ENCODE results near the gene SIK2. TPM values are rescaled to one million over a fixed set of nuclear protein-coding genes. Genes with fewer than 3 reads are reported as not detected.

Gene SIK2
- polyA plus RNA-seq, 1 donor from 2014 or later = 9.0 TPM

- Histone ChIP-seq H3K9me3 (ENCODE audit: low read length) (no peaks in the 10 kb centered on the region), H4K20me1 (ENCODE audit: insufficient read depth) (no peaks in the 10 kb centered on the region), H3K9ac (ENCODE audit: low read length) (no peak overlapping the region), H3K27ac (ENCODE audit: low read length) (no peak overlapping the region), H3K4me2 (ENCODE audit: low read length) (no peak overlapping the region), H3K79me2 (replicated peaks; ENCODE audit: insufficient read depth, low read length) (peaks cover 3% of the 10 kb centered on the region), H3F3A (ENCODE audit: insufficient read depth, low read length, poor library complexity, severe bottlenecking) (no peaks in the 10 kb centered on the region), H3K4me3 (ENCODE audit: low read length) (no peak overlapping the region), H3K9me2 (ENCODE audit: insufficient read depth, low read length) (no peaks in the 10 kb centered on the region), H3K36me3 (ENCODE audit: insufficient read depth, low read length) (no peaks in the 10 kb centered on the region), H3K27me3 (ENCODE audit: insufficient read depth, low read depth, low read length) (no peaks in the 10 kb centered on the region), H2AFZ (ENCODE audit: low read depth, low read length) (no peak overlapping the region)
- no peak for TF ChIP-seq MXI1 (conservative IDR thresholded peaks at IDR 0.05; ENCODE audit: poor library complexity, severe bottlenecking)
- no peak for TF ChIP-seq CTCF (IDR thresholded peaks at IDR 0.05; ENCODE audit: poor library complexity, severe bottlenecking)
- no peak for TF ChIP-seq POLR2AphosphoS5 (IDR thresholded peaks at IDR 0.05)
- no peak for TF ChIP-seq TAF1 (IDR thresholded peaks at IDR 0.05; ENCODE audit: low read depth)
- TF ChIP-seq, protein P1, sequence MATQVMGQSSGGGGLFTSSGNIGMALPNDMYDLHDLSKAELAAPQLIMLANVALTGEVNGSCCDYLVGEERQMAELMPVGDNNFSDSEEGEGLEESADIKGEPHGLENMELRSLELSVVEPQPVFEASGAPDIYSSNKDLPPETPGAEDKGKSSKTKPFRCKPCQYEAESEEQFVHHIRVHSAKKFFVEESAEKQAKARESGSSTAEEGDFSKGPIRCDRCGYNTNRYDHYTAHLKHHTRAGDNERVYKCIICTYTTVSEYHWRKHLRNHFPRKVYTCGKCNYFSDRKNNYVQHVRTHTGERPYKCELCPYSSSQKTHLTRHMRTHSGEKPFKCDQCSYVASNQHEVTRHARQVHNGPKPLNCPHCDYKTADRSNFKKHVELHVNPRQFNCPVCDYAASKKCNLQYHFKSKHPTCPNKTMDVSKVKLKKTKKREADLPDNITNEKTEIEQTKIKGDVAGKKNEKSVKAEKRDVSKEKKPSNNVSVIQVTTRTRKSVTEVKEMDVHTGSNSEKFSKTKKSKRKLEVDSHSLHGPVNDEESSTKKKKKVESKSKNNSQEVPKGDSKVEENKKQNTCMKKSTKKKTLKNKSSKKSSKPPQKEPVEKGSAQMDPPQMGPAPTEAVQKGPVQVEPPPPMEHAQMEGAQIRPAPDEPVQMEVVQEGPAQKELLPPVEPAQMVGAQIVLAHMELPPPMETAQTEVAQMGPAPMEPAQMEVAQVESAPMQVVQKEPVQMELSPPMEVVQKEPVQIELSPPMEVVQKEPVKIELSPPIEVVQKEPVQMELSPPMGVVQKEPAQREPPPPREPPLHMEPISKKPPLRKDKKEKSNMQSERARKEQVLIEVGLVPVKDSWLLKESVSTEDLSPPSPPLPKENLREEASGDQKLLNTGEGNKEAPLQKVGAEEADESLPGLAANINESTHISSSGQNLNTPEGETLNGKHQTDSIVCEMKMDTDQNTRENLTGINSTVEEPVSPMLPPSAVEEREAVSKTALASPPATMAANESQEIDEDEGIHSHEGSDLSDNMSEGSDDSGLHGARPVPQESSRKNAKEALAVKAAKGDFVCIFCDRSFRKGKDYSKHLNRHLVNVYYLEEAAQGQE (IDR thresholded peaks at IDR 0.05; ENCODE audit: borderline replicate concordance) = no peak
- no peak for TF ChIP-seq EP300 (conservative IDR thresholded peaks at IDR 0.05; ENCODE audit: poor library complexity, severe bottlenecking)
- TF ChIP-seq RAD21 (conservative IDR thresholded peaks at IDR 0.05) = no peak
- no peak for TF ChIP-seq SMC3 (conservative IDR thresholded peaks at IDR 0.05; ENCODE audit: poor library complexity)
- TF ChIP-seq EZH2 (IDR thresholded peaks at IDR 0.05; ENCODE audit: borderline replicate concordance, insufficient read depth, low read length, poor library complexity, severe bottlenecking) = no peak
These were observed 49.9 kb downstream of the SIK2 start for GRCh38 chr11:111652184-111652583.

DNA sequence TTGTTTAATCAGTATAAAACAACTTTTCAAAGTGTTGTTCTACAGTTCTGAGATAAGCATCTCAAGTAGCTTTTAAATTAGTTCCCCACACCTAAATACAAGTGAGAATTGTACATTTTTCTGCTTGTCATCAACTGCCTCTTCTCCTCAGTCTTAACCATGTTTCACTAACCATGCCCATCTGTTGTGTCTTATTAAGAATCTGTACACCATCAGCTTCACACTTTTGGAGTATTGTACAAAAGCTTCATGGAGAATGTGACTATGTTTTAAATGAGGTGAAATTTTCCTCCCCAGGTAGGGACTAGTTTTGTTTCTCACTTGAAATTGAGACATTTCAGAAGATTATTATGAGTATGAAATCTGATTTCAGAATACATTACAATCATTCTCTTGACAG lies 52.4 kb downstream of the SIK2 start:
- Histone ChIP-seq H3K27me3 (ENCODE audit: insufficient read depth, low read depth, low read length) (no peaks in the 10 kb centered on the region), H3F3A (ENCODE audit: insufficient read depth, low read length, poor library complexity, severe bottlenecking) (no peaks in the 10 kb centered on the region), H3K79me2 (replicated peaks; ENCODE audit: insufficient read depth, low read length) (no peaks in the 10 kb centered on the region), H3K4me3 (ENCODE audit: low read length) (no peak overlapping the region), H3K9me3 (ENCODE audit: low read length) (no peaks in the 10 kb centered on the region), H2AFZ (ENCODE audit: low read depth, low read length) (no peak overlapping the region), H3K4me2 (ENCODE audit: low read length) (no peak overlapping the region), H3K27ac (ENCODE audit: low read length) (no peak overlapping the region), H3K36me3 (ENCODE audit: insufficient read depth, low read length) (no peaks in the 10 kb centered on the region), H4K20me1 (ENCODE audit: insufficient read depth) (no peaks in the 10 kb centered on the region), H3K9ac (ENCODE audit: low read length) (no peak overlapping the region), H3K9me2 (ENCODE audit: insufficient read depth, low read length) (no peaks in the 10 kb centered on the region)
- no peak for TF ChIP-seq CTCF (IDR thresholded peaks at IDR 0.05; ENCODE audit: poor library complexity, severe bottlenecking)
- TF ChIP-seq, protein P1 (IDR thresholded peaks at IDR 0.05; ENCODE audit: borderline replicate concordance) = no peak
- no peak for TF ChIP-seq MXI1 (conservative IDR thresholded peaks at IDR 0.05; ENCODE audit: poor library complexity, severe bottlenecking)
- no peak for TF ChIP-seq EZH2 (IDR thresholded peaks at IDR 0.05; ENCODE audit: borderline replicate concordance, insufficient read depth, low read length, poor library complexity, severe bottlenecking)
- TF ChIP-seq EP300 (conservative IDR thresholded peaks at IDR 0.05; ENCODE audit: poor library complexity, severe bottlenecking) = no peak
- TF ChIP-seq TAF1 (IDR thresholded peaks at IDR 0.05; ENCODE audit: low read depth) = no peak
- no peak for TF ChIP-seq RAD21 (conservative IDR thresholded peaks at IDR 0.05)
- no peak for TF ChIP-seq SMC3 (conservative IDR thresholded peaks at IDR 0.05; ENCODE audit: poor library complexity)
- no peak for TF ChIP-seq POLR2AphosphoS5 (IDR thresholded peaks at IDR 0.05)

Data from neural cell (in vitro differentiated cells).